Limb (tissue), 2 donors: ENCODE data around the gene NUDT14.

Experiments used
- DNase-seq, 2 donors: peaks; one replicate each; pipeline ENCODE4 v3.0.0-alpha.2; 2016; ENCODE audit errors: extremely low spot score in 2 of 2

Gene NUDT14

DNA sequence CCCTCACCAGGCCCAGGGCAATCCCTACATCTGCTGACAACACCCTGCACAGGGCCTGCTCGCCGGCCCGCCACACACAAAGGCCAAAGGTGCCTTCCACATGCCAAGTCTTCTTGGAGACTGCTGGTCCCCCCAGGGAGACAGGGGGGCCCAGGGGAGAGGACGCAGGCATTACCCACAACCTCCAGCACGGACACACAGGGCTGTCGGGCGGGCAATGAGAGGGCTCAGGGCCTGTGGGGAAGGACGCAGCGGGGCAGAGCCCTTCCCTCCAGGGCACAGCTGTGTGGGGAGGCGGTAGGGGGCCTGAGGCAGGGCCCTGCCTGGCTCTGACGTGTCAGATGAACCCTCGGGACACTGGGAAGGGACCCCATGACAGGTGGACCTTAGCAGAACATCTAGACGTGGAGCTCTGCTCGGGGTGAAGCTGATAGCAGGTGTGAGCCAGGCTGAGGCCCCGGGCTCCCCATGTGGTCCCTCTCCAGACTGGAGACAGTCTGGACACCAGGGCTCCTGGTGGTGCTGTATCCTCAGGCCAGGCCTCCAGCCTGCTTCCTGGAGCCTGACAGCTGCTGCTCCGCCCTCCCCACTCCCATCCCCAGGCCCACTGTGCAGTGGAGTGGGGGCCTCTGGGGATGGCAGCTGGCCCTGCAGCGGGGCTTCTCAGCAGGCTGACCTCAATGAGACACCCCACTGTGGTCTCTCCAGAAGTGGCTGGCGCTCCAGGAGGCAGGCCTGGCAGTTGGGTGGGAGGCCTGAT lies 31.6 kb upstream of the NUDT14 start:
- DNase-seq, result no peak

DNA sequence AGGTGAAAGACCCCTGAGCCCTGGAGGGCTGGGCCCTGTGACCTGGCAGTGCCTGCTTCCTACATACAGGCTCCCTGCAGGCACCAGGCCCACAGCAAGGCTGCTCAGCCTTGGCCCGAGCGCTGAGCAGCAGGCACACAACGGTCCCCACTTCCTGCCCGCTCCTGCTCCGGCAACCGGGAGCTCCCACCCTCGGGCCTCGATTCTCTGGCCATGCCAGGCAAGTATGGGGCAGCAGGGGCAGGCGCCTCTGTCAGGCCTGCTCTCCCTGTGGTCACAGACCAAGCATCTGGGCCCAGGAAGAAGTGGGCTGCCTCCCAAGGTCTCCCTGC lies 30.6 kb upstream of the NUDT14 start:
- no peak for DNase-seq

DNA sequence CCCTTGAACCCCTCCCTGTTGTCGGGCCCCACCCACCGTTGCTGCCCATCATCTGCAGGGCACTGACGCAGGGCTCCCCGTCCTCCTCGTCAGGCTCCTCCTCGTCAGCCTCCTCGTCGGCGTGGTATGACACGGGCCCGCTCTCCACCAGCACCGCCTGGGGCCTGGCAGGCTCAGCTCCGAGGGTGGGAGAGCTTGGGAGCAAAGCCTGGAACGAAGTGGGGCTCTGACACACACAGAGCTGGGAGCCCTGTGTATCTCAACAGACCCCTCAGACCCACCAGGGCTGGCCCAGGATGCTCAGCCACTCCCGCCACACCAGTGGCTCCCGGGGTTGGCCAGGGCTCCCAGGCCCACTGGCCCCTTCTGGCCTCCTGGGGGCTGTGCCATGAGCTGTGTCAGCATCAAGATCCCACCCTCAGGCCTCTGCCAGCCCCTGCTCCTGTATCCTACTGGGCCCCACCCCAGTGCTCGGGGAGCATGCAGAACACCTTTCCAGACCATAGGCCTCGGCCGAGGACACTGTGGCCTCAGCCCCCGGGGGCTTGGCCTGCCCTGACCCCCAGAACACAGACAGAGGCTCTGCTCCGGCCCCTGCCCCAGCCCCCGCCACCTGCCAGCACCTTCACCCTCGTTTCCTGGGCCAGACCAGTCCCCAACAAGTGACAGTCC lies 30.1 kb upstream of the NUDT14 start:
- DNase-seq, result no peak

DNA sequence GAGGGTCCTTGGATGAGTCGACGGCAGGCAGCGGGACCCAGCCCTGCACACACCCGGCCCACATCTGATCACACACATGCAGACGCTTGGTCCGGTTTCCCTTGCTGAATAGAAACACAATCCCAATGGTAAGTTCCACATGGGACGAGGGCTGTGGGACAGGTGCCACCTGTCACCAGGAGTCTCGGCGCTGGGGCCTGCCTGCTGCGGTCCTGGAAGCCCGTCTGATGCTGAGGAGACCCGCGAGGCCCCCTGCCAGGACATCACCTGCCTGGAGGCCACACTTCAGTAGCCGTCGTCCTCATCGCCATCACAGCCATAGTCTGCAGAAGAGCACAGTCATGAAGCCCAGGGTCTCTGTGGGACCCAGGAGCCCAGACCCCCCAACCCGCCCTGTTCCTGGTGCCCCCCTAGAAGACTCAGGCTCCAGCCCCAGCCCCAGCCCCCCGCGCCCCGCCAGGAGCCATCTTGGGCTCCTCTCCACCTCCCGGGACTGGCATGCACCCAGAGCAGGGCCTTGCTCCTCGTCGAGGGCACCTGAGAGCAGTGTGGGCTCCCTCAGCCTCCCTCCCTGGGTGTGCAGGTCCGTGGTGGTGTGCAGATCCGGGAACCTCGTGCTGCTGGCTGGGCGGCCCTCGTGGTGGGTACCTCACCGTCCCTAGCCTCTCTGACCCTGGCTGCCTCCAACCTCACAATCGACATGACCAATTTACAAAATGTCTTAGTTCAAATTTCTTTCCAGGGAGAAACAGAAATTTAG lies 29.3 kb upstream of the NUDT14 start:
- no peak for DNase-seq

DNA sequence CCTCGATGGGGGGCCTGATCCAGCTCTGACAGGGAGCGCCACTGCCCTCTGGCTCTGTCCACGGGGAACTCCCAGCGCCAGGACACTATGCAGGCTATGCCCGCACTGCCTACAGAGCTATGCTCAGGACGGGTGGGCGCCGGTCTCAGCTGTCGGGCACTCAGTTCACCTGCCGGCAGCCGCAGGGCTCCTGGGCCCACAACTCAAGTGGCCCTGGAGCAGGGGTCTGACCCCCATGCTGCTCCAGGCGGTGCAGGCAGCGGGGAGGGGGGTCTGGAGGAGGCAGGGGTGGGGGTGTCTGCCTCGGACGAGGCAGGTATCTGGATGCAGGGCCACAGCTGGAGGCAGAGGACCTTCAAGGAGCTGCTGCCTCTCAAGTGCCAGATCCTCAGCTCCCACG lies 28.5 kb upstream of the NUDT14 start:
- DNase-seq, result no peak

DNA sequence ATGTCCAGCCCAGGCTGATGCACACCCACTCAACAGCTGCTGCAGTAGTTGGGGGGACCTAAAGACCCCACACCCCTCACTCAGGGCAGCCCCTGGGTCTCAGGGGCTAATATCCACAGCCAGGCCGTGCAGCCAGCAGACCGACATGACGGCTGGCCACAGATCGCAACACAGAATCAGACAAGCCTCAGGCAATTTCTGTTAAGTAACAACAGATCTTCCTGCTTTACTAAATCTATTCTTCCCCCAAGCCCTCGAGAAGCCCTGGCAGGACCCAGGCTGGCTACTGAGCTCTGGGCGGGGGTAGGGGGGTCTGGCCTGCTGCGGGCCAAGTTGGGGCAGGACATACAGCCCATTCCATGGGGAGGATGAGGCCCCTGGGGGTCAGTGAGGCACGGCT lies 28.0 kb upstream of the NUDT14 start:
- DNase-seq, result no peak

DNA sequence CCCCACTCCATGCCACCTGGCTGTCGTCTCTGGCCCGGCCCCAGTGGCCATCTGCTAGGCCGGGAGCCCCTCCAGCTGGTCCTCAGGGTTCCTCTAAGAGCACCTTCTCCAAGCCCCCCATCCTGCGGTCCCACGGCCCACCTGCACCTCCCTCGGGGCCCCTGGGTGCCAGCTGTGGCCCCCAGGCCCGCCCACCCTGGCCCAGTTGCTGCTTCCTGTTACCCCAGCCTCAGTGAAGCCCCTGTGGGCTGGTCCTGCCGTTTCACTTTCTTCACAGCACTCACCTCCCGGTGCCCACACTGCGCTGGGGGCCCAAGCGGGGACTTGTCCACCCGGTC lies 27.6 kb upstream of the NUDT14 start:
- DNase-seq, result no peak

DNA sequence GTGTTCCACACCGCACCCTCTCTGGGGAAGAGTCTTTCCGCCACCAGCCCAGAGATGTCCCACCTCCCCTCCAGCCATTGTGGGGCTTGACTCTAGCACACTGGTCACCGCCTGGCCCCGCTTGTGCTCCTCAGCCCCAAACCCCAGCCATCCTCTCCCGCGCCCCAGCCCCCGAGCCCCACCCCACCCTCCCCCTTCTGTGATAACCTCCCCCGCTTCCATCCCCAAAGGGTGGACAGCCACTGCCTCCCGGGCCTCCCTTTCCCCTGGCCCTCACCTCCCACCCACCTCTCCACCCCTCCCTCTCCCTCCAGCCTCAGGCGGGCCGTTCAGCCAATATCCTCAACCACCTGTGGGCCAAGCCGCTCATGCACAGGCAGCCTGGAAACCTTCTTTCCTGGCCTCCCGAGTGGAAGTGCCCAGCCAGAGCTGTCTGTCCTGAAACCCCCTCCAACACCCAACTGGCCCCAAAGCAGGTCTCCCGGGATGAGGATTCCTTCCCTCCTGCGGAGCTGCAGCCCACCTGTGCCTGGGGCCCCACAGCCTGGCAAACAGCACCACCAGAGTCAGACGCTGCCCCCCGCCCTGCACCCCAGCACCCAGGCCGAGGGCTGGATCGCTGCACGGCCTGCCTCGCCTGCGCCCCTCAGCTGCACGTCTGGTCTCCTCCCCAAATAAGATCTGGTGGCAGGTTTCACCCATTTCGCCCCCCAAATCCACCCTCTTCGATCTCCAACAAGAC lies 27.1 kb upstream of the NUDT14 start:
- DNase-seq, result peak in 1 of 2 donors; percentile 32

DNA sequence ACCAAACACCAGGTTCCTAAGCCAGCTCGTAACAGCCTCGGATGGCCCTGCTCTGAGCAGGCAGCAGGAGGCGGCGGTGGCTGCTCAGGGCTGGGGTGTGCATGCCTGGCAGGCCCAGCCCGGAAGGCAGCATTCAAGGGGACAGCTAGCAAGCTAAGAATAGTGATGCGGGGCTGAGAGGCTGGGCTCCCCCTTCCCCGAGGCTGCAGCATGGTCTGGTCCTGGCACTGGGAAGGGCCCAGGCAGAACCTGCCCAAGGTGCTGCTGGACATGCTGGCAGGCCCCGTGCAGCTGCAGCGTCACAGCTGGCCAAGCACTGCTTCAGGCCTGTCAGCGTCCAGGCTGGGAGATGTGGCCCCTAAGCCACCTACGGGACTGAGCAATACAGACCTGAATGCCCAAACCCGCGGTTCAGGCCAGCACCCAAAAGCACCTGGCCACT lies 26.4 kb upstream of the NUDT14 start:
- DNase-seq, result no peak

DNA sequence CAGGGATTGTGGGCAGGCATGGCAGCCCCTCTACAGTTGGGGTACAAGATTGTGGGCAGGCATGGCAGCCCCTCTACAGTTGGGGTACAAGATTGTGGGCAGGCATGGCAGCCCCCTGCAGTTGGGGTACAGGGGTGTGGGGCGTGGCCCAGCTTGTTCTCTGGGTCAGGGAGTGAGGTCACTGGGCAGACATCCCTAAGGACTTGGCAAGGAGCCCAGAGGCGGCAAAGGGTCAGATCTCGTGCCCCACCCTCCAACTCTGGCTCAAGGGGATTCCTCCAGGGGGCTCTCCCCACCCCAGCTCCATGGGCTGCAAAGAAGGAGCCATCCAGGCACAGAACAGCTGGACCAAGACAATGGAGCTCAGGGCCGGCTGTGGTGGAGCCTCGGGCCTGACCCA lies 25.8 kb upstream of the NUDT14 start:
- no peak for DNase-seq

DNA sequence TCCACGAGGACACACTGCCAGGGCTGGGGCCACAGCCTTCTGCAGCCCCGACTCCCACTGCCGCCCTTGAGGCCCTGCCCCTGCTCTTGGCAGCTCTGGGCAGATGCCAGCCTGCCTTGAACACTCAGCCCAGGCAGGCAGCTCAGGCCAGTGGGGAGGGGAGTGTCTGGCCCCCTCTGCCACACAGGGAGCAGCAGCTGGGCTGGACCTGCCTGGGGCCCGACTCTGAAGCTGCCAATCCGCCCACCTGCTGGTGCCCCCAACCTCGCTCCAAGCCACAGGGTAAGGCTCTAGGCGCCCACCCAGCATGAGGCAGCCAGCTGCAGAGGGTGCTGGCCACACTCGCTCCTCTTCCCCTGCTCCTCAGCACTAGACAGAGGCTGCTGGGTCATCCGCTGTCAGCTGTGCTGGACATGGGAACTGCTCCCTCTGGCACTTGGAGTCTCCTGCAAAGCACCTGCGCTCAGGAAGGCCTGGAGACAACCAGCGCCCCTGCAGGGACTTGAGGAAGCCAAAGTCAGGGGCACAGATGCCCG lies 24.6 kb upstream of the NUDT14 start:
- no peak for DNase-seq

DNA sequence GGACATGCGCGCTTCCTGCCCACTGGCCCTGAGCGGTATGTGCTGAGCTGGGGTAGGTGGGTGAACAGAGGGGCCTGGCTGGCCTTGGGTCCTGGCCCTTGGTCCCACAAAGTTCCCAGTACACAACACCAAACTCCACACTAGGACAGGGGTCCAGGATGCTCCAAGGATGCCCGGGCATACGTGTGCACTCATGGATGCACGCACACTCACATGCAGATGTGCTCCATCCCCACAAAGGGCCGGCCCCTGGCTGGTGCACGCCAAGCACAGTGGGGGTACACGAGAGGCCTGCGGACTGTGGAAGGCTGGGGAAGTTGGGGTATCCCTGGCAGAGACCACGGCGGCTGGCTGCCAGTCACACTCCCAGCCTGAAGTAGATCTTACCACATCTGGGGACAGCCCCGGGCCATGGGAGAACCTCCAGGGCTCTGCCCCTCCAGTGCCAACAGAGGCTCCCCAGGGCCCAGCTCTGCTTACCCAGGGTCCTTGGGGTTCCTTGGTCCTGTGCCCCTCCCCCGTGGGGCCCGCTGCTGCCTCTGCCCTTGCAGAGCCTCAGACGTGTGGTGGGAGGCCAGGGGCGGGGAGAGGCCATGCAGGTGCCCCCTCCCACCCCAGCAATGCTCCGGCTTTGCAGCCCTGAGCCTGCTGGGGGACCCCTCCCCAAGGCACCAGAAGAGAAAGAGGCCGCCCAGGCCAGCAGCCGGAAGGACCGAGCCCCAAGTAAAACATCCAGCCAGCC lies 24.0 kb upstream of the NUDT14 start:
- no peak for DNase-seq

DNA sequence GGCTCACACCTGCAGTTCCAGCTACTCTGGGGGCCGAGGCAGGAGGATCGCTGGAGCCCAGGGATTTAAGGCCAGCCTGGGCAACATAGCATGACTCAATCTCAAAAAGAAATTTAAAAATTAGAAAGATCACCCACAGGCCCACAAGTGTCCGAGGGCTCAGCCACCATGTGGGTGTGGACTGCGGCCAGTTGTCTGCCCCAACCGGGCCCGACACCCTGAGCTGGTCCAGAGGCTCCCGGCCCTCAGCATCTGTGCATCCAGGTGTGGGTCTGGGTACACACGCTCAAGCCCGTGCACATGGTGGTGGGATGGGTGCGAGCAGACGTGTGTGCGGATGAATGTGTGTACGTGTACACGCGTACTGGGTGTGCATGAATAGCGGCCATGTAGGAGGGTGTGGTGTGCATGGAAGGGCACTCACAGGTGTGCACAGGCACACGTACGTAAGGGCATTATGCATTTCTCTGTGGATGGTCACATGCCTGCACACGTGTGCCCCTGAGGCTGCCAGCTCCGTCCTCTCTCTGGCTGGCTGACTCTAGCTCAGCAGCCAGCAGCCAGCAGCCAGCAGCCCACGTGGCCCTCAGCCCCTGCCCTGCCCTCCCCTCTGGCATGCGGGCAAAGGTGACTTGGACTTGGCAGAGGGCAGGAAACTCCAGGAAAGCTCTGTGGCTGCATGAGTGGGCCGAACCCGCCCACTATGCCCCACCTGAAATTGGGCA lies 23.3 kb upstream of the NUDT14 start:
- no peak for DNase-seq

DNA sequence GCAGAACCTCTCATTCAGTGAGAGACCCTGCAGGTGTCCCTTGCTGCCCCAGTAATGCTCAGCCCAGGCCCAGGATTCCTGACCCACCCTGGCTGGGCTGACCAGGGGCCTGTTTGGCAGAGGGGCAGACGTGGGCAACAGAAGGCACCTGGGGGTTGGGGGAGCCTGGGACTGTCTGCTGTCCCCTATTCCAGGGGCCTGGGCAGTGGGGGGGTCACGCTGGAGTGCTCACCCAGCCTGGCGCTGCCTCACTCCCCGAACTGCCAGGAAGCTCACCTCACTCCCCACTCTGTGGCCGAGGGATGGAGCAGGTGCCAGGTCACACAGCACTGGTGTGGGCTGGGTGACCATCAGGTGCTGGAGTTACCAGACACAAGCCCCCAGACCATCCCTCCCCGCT lies 22.6 kb upstream of the NUDT14 start:
- DNase-seq, result no peak

DNA sequence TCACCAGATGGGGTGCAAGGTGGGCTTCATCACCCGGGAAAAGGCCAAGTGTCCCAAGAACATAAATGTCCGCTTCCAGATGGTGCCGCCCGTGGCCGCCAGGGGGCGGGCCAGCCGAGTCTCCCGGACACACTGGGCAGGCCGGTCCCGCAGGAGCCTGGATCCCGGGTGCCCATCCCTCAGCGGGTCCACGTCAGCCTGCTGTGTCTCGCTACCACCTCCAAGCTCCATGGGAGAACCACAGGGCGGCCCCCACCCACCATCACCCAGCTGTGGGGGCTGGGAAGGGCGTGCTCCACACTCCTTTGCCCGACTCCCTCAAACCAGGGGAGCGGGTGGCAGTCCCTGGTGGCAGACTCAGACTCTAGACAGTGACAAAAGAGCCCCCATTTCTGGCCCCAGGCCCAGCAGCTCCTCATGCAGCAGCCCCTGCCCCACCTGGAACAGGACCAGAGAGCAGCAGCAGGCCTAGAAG lies 22.0 kb upstream of the NUDT14 start:
- DNase-seq, result peak in 1 of 2 donors; percentile 88

DNA sequence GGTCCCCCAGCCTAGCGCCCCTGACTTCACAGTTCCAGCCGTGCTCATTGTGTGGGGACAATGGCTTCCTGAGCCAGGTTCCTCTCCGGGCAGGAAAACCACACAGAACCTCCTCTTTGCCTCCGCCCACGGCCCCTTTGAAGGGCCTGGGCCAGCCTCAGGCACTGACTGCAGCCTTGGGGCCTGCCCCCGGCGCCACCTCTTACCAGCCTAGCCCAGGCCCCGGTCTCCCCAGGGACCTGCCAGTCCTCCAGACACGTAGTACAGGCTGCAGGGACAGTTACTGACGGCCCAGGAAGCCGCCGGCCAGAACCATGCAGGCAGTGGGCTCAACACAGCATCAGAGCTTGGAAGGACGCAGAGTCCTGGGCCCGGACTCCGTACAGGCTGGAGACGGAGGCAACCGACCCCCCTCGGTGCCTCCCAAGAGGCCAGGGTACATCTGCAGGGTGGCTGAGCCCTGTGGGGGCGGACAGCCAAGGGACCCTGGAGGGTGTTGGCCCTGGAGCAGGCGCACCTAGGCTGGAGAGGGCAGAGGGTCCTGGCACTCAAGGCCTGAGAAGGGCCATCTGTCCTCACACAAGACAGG lies 20.9 kb upstream of the NUDT14 start:
- DNase-seq, result no peak

DNA sequence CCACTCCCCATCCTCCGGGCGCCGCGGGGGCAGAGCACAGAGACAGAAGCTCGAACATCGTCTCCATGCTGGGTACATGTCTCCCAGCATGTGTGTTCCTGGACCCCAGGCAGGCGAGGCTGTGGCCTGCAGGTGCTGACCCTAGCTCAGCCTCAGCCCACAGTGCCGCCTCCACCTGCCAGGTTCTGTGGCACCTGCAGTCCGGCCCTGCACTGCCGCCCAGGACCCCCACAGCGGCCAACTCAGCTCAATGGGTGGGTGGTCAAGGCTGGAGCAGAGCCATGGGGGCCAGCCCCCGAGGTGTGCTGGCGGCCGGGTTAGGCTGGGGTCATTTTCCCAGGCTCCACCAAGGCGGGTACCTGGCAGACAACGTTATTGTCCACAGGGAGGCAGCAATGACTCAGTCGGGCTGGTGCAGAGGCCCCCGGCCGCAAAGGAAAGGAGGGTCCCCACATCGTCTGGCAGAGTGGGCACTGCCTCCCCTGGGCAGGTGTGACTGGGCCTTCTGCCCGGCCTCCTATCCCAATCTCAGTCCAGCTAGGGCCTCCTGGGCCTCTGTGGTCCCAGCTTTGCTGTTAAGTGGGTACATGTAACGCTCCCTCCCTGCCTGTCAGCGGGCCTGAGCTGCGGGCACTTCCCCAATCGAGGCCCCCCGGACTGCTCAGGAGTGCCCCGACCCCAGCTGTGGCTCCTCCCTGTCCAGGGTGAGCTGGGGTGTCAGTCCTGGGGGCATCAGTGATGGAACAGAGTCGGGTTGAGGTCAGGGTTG lies 20.2 kb upstream of the NUDT14 start:
- DNase-seq, result no peak

DNA sequence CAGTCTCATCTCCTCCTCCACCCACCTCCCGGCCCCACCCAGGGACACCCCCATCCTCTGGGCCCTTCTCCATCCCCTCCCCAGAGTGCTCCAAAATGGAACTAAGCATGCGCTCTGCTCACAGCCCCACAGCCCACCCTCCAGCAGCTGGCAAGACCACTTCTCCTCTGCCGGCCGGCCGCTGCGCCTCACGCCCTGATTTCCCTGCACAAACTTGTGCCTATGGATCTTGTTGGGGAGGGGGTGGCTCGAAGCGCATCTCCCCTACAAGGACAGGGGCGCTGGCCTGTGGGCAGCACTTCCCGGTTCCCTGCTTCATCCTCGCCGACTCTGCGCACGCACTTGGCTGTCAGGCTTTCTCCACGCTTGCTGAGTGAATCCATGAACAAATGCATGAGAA lies 19.5 kb upstream of the NUDT14 start:
- DNase-seq, result no peak

DNA sequence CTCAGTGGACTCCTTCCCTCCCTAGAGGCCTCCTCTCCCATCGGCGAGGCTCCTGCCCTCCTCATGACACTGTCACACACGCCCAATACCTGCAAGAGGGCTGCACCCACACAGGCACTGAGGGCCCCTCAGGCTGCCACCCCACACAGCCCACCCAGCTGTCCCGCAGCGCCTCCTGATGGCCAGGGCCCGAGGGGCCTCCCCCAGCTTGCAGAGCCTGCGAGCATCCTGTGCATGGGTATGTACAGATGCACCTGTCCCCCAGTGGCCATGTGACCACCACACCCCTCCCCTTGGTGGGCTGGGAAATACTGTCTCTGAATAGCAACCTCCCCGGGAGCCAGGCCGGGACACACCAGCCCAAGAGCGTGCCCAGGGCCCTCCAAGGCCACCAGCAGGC lies 19.0 kb upstream of the NUDT14 start:
- DNase-seq, result no peak
